Head of caudate nucleus (tissue), 42 donors: ENCODE data around the gene C1GALT1.
"Not testable (repeated sequence)": the region's sequence is repeated elsewhere in the genome, so short reads cannot be mapped to it uniquely, and the experiment has no call there.

Experiments
- DNase-seq, 42 donors: peaks; one replicate each; pipeline versions ENCODE4 v3.0.0 to v3.0.0-alpha.2; 2020 to 2021; ENCODE audit warnings: mixed read lengths in 7 of 42
- intact Hi-C: fragments of 100-400 bp; cut with DNase I; formaldehyde crosslinking; loops from one replicate; pipeline ENCODE4 v1.15.0; 2022

The C1GALT1 gene

GRCh38 chr7:7221599-7222038 is 39.3 kb downstream of the C1GALT1 start:
- no peak for DNase-seq
- intact Hi-C loops, result no loop called here

DNA sequence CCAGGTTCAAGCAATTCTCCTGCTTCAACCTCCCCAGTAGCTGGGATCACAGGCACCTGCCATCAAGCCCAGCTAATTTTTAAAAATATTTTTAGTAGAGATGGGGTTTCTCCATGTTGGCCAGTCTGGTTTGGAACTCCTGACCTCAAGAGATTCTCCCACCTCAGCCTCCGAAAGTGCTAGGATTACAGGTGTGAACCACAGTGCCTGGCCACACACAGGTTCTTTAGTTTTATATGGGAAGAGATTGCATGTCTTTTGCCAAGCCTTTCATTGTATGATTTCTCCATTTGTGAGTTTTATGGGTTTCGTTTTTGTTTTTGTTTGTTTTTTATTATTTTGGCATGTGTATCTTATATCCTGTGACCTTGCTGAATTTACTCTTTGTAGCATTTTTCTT is 40.9 kb downstream of the C1GALT1 start:
- intact Hi-C loops, result no loop called here
- DNase-seq, result no peak

DNA sequence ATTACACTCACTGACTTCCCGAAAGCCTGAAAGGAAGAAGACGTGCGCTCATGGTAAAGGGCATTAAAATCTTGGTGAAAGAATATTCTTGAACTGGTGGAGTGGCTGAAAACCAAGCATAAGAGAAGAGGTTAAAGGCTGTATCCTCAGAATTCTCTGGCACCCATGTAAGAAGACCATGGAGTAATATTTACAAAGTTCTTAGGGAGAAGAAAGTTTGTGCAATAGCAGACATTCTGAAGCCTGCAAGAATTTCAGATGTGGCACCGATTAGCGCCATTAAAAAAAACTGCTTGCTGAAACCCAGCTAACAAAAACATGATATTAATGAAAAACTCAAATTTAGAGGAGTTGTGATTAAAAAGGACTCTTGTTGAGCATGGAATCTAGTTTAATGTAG is 44.1 kb downstream of the C1GALT1 start:
- no peak for DNase-seq
- intact Hi-C loops, result loop anchor here (5.0 kb wide), 1 partner anchor 44 kb away; the partner anchor contains the start of gene C1GALT1

DNA sequence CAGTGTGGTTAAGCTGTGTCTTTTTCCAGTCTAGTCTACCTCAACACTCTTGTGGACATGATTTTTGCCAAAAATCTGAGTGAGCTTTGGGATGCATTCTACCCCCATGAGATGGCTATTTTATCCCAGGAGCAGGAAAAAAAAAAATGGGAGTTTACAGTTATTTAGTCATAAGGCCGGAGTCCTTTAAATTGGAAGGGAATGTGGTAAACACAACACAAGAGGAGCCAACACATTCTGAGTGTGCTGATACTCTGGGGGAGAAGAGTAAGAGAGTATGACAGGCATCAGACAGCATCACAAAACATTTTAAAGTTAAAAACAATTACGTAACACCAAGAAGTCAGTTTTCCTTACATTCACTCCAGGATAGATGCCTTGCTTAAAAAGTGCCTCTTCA is 46.1 kb downstream of the C1GALT1 start:
- intact Hi-C loops, result loop anchor here (5.0 kb wide), 1 partner anchor 46 kb away; the partner anchor contains the start of gene C1GALT1
- peak in 1 of 42 donors; percentile 22 for DNase-seq

DNA sequence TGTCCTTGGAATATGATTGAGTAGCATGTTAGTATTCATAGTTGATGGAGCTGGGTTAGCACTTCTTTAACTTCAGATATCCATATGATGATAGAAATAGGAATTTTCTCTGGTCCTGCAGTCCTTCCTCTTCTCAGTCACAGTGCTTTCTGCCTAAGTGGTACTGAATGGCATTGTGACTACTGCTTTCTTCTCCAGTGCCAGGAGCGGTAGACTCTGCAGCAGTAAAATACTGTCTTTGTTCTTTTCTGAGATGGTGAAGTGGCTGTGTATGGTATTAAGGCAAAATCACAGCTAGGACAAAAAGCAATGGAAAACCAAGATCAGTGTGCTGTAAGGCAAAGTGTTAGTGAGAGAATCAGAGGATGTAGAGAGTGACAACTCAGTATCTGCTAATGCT is 46.6 kb downstream of the C1GALT1 start:
- intact Hi-C loops, result loop anchor here (5.0 kb wide), 1 partner anchor 47 kb away; the partner anchor contains the start of gene C1GALT1
- DNase-seq, result peak in 30 of 42 donors; percentile 7 to 83 (median 55)

DNA sequence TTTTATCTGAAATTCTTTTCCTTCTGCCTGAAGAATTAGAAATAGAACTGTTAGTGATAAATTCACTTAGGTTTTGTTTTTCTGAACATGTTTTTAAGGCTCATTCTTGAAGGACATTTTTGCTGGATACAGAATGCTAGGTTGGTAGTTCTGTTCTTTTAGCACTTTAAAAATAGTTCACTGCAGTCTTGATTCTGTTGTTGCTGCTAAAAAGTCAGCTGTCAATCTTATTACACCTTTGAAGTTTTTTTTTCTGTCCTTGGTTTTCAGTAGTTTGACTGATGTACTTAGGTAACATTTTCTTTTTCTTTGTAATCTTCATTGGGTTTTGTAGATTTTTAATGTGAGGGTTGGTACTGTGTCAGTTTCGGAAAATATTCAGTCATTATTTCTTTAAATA is 48.7 kb downstream of the C1GALT1 start:
- intact Hi-C loops, result no loop called here
- no peak for DNase-seq

DNA sequence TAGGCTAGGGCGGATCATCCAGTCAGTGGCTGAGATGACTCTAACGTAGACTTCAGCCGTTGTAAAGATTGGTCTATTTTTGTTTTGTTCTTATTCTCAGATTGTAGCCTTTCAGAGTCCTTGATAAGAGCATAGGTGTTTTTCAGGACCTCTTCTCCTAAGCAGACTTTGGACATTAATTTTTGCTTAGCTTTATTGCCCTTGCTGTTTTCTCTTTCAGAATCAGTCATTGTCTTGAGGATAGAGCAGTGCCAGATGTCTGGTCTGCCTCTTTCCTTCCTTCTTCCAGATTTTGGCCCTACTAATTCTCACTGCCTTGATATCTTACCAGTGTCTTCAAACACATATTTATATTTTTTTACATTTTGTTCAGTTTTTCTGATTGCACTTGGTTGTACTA is 49.5 kb downstream of the C1GALT1 start:
- no peak for DNase-seq
- intact Hi-C loops, result no loop called here

DNA sequence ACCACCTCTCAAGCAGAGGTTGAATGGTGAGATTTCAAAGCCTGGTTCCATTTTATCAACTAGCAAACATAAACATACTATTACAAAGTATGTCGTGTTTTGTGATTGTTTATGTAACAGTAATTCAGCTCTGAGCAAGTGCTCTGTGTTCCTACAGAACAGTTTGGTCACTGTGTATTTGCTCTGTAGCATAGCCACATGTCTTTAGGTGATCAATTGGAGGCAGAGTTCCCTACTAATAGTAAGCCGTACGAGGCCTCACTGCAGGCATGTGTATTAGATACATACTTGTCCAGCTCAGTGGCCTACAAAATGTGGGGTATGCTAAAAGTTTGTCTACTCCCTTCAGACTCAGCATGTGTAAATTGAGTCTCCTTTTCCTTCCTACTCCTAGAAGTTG is 53.0 kb downstream of the C1GALT1 start:
- intact Hi-C loops, result no loop called here
- DNase-seq, result no peak

- intact Hi-C loops, result no loop called here
- no peak for DNase-seq
These were observed 53.7 kb downstream of the C1GALT1 start for GRCh38 chr7:7236041-7236440.

GRCh38 chr7:7237201-7237977 is 55.0 kb downstream of the C1GALT1 start:
- DNase-seq, result peak in 1 of 42 donors; percentile 14
- intact Hi-C loops, result no loop called here

DNA sequence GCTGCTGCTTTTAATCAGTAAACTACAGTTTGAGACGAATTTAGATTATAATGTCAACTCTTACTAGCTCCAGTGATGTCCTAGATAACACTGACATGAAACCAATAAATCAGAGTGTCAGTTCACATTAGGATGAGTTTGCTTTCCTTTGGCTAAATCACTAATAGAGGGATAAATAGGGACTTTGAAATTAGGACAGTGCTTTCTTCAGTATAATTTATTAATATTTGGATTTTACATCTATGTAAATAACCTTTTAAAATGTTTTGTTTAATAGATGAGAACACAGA is 55.6 kb downstream of the C1GALT1 start:
- DNase-seq, result no peak
- intact Hi-C loops, result no loop called here

DNA sequence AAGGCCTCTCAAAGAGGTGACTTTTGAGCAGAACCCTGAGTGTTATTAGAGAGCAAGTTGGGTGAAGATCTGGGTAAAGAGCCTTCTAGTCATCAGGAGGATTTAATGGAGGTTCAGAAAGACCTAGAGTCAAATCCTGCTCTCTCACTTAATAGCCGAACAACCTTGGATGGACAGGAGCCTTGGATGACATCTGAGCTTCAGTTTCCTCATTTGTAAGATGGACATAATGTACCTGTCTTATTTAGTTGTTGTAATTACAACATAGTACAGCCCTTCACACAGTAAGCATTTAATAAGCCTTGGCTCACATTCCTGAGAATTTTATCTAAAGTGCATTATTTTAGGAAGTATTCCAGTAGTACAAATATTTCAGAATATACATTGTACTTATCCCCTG is 57.0 kb downstream of the C1GALT1 start:
- intact Hi-C loops, result no loop called here
- DNase-seq, result no peak

- no peak for DNase-seq
- intact Hi-C loops, result no loop called here
These were observed 60.6 kb downstream of the C1GALT1 start for GRCh38 chr7:7242899-7243298.

DNA sequence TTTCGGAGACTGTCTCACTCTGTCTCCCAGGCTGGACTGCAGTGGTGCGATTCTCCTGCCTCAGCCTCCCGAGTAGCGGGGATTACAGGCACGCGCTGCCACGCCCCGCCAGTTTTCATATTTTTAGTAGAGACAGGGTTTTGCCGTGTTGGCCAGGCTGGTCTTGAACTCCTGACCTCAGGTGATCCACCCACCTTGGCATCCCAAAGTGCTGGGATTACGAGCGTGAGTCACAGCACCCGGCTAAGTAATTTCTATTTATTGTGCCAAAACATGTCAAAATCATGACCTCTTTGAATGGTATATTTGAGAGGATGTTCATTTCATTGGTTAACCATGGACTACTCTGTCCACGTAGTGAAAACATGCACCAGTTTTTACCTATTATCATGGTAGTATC is 62.9 kb downstream of the C1GALT1 start:
- DNase-seq, intact Hi-C loops: not testable (repeated sequence)

DNA sequence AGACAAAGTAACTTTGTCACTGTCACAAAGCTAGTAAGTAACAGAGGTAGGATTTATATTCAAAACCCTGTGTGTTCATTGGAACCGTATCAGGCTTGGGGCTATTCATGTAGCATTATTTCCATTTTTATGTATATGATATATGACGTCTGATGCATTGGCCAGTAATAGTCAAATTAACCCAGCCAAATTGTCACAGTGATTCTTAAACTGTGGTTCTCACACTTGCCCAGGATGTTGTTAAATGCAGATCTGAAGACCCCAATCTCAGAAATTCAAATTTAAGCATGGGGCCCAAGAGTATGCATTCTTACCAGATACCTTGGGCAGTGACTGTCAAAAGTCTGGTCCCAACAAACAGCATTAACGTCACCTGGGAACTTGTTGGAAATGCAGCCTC is 63.9 kb downstream of the C1GALT1 start:
- intact Hi-C loops, result no loop called here
- no peak for DNase-seq

GRCh38 chr7:7247658-7248057 is 65.3 kb downstream of the C1GALT1 start:
- DNase-seq, result no peak
- intact Hi-C loops, result no loop called here

DNA sequence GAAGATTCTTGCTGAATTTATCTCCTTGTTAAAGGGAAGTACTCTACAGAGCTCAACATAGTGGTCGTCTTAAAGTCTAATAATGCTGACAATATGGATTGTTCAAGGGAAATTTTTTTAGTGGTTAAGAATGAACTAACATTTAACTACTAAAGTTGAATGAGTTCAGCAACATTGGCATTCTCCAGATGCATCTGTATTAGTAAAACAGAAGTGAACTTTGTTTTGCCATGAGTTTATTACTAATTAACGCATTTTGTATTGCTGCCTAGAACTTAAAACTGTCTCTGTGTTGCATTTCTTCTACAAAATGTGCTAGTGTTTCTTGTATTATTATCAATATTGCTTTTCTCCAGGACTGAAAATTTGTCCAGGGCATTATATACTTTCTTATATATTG is 67.5 kb downstream of the C1GALT1 start:
- DNase-seq, result no peak
- intact Hi-C loops, result no loop called here

DNA sequence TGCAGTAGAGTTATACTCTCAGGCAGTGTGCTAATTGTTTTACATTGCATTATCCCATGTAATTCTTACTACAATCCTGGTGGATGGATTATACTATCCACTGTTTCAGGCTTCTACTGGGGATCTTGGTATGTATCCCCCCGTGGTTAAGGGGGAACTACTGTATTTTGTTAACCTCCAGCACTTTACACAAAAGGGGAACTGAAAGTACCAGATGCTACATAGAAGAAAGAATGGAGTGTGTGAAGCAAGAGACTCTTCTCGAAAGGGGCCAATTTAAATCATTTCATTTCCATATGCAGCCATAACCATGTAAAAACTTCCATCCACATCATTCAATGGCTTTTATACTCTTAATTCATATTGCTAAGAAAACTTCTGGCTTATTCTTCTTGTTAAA is 69.4 kb downstream of the C1GALT1 start:
- no peak for DNase-seq
- intact Hi-C loops, result no loop called here

- intact Hi-C loops, result no loop called here
- DNase-seq, result no peak
These were observed 72.0 kb downstream of the C1GALT1 start for GRCh38 chr7:7254319-7254718.

GRCh38 chr7:7254908-7255307 is 72.6 kb downstream of the C1GALT1 start:
- DNase-seq, result no peak
- intact Hi-C loops, result no loop called here

DNA sequence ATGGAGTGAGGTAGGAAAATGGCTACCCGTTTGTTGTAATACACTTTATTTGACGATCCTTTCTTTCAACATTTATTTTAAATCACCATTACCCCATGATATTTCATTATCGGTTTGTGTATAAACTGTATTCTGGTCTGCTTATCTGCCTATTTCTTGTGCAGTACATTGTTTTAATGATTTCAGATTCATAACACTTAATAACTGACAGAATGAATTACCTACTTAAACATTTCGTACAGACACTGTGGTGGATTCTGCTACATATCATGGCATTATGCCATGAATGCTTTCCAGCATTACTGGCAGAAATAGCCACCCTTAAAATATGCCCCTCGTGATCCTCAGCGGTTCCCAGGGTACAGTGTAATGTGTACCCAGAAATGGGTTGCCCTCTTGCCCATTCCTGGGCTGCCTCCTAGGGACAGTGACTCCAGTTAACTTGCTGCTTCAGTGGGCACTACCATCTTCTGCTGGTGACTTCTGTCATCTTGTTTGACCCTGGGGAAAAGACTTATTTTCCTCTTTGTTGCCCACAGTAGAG is 74.5 kb downstream of the C1GALT1 start:
- intact Hi-C loops, result no loop called here
- no peak for DNase-seq
